Stimulated activated CD4-positive, alpha-beta T cell treated with anti-CD3 and anti-CD28 coated beads, Interleukin-4, amount 100 ng/mL, for 1 hour (primary cell): Measurements from ENCODE around the gene SLC43A3.
"Not testable (repeated sequence)": the region's sequence is repeated elsewhere in the genome, so short reads cannot be mapped to it uniquely, and the experiment has no call there.

Source experiments
- DNase-seq: peaks from one replicate; pipeline ENCODE4 v3.0.0-alpha.2; 2020

Gene SLC43A3

GRCh38 chr11:57459164-57460021 is 32.5 kb upstream of the SLC43A3 start:
- DNase-seq: peak; percentile 38

GRCh38 chr11:57458410-57459163 is 31.7 kb upstream of the SLC43A3 start:
- DNase-seq: peak; percentile 76

GRCh38 chr11:57458060-57458409 is 31.1 kb upstream of the SLC43A3 start:
- DNase-seq: no peak

- no peak for DNase-seq
These were observed 30.7 kb upstream of the SLC43A3 start for GRCh38 chr11:57457643-57458023.

- peak; percentile 75 for DNase-seq
These were observed 30.2 kb upstream of the SLC43A3 start for GRCh38 chr11:57456960-57457642.

- no peak for DNase-seq
These were observed 26.7 kb upstream of the SLC43A3 start for GRCh38 chr11:57453543-57454177.

GRCh38 chr11:57446055-57446454 is 19.1 kb upstream of the SLC43A3 start:
- no peak for DNase-seq

GRCh38 chr11:57445122-57445394 is 18.1 kb upstream of the SLC43A3 start:
- DNase-seq: not testable (repeated sequence)

- no peak for DNase-seq
These were observed 17.6 kb upstream of the SLC43A3 start for GRCh38 chr11:57444362-57445121.

- DNase-seq: no peak
These were observed 14.0 kb upstream of the SLC43A3 start for GRCh38 chr11:57440744-57441414.

GRCh38 chr11:57439786-57440185 is 12.9 kb upstream of the SLC43A3 start:
- no peak for DNase-seq

- DNase-seq: no peak
These were observed 11.7 kb upstream of the SLC43A3 start for GRCh38 chr11:57438345-57439285.

GRCh38 chr11:57436031-57436430 is 9.1 kb upstream of the SLC43A3 start:
- DNase-seq: no peak

GRCh38 chr11:57434640-57435546 is 8.0 kb upstream of the SLC43A3 start:
- no peak for DNase-seq

GRCh38 chr11:57432714-57433163 is 5.8 kb upstream of the SLC43A3 start:
- DNase-seq: no peak

- DNase-seq: no peak
These were observed 5.2 kb upstream of the SLC43A3 start for GRCh38 chr11:57432149-57432561.

- DNase-seq: no peak
These were observed 4.0 kb upstream of the SLC43A3 start for GRCh38 chr11:57430952-57431351.

GRCh38 chr11:57429946-57430345 is 3.0 kb upstream of the SLC43A3 start:
- DNase-seq: no peak

- no peak for DNase-seq
These were observed 1.7 kb upstream of the SLC43A3 start for GRCh38 chr11:57428643-57429042.

- DNase-seq: no peak
These were observed 784 bp upstream of the SLC43A3 start for GRCh38 chr11:57427727-57428082.
